AG04450 (cell line): ENCODE measurements around the gene NAB2. TPM values are rescaled to one million over a fixed set of nuclear protein-coding genes. Genes with fewer than 3 reads are reported as not detected.

ENCODE experiments used
- CTCF ChIA-PET: fragments of 300-600, 350-600 bp; formaldehyde crosslinking; extraction: SDS; loops from one replicate; lab custom pipeline; 2022; ENCODE audit warnings: antibody characterized with exemption, inconsistent platforms; lab: Charles Lee
- POLR2A ChIA-PET: fragments of 350-600 bp; formaldehyde crosslinking; extraction: SDS; loops from one replicate; lab custom pipeline; 2021; ENCODE audit warnings: antibody characterized with exemption, inconsistent platforms; lab: Yijun Ruan, JAX
- DNase-seq: peaks from one replicate; pipeline ENCODE4 v3.0.0-alpha.2; 2011; ENCODE audit warnings: low read depth, low spot score
- H3K27ac ChIP-seq: one replicate; pipeline ENCODE4 v1.5.1; 2012; ENCODE audit warnings: low read depth, low read length, control low read depth
- H3K27me3 ChIP-seq: one replicate; pipeline ENCODE4 v1.6.0; 2012; ENCODE audit warnings: low read length; ENCODE audit not compliant: control insufficient read depth, insufficient read depth
- H3K4me3 ChIP-seq: 2 replicates; pipeline ENCODE4 v1.5.1; 2011; ENCODE audit warnings: mild to moderate bottlenecking, low read depth, low read length, control low read depth
- H3K9me3 ChIP-seq: 2 replicates; pipeline ENCODE4 v1.5.1; 2012; ENCODE audit warnings: low read length; ENCODE audit not compliant: control insufficient read depth, insufficient read depth
- CTCF ChIP-seq: IDR thresholded peaks from 2 replicates; pipeline ENCODE4 v1.5.1; 2011; ENCODE audit warnings: low read depth, low read length, control low read depth, inconsistent platforms
- polyA plus RNA-seq: library from polyadenylated mRNA; depleted of rRNA; stranded (reverse); fragments of >200 nt; gene quantifications from 2 replicates; pipeline ENCODE4 v1.2.3, GENCODE V29; 2011

The NAB2 gene
- polyA plus RNA-seq, 1 experiment: 46.4 TPM

DNA sequence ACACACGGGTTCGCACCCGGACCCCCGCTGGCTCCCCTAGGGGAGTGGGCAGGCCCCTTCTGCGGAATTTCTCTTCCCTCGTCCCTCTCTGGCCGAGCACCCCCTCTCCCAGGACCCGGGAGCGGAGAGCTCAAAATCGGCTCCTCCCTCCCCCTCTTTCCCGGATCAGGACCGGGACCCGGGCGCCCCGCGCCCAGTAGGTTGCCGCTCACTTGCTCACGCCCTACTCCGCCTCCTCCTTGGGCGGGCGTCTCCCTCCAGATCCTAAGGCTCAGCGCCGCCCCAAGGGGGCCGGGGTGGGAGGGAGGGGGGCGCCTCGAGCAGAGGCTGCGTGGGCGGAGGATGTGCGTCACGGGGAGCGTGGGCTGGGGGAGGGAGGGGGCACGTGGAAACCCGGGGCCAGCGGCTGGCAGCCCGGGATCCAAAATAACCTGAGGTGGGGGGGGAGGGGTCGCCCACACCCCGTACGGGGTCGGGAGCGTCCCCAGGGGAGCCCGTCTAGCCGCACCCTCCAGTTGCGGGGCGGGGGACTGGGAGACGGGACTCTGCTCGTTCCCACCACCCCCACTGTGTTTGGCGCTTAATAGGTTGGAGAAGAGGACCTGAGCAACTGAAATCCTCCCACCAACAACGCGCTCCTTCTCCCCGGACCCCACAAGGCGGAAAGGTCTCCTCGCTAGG lies 1.8 kb upstream of the NAB2 start:
- H3K27me3 ChIP-seq: no peaks in the 10 kb centered on the region
- POLR2A ChIA-PET: interaction anchor here (0.6 to 13.0 kb wide), 14 partner anchors 8 to 451 kb away, joined by 3 to 258 read pairs (median 3); partner anchors contain the start of genes LRP1, NEMP1, SHMT2 and STAT6
- peak overlapping the region; percentile 100 for H3K27ac ChIP-seq
- H3K4me3 ChIP-seq: peak overlapping the region; percentile 76
- TF ChIP-seq CTCF: no peak
- H3K9me3 ChIP-seq: no peaks in the 10 kb centered on the region; the same call in 1 of the 2 replicates
- CTCF ChIA-PET: interaction anchor here (1.0 to 1.9 kb wide), 3 partner anchors 13 to 24 kb away, joined by 4 to 6 read pairs (median 6); partner anchors contain the start of gene STAT6
- DNase-seq: peak; percentile 88

GRCh38 chr12:57087691-57088353 lies 1.1 kb upstream of the NAB2 start:
- peak overlapping the region; percentile 100 for H3K27ac ChIP-seq
- no peak for TF ChIP-seq CTCF
- ChIA-PET POLR2A (interaction anchor here (0.6 to 13.0 kb wide), 15 partner anchors 9 to 451 kb away, joined by 3 to 258 read pairs (median 3); partner anchors contain the start of genes LRP1, NEMP1, SHMT2 and STAT6), CTCF (interaction anchor here (1.5 to 1.9 kb wide), 2 partner anchors 19 to 24 kb away, joined by 6 read pairs; partner anchors contain the start of gene STAT6)
- peak overlapping the region; percentile 76 for H3K4me3 ChIP-seq
- no peaks in the 10 kb centered on the region; the same call in 1 of the 2 replicates for H3K9me3 ChIP-seq
- H3K27me3 ChIP-seq: no peaks in the 10 kb centered on the region
- DNase-seq: peak; percentile 97

DNA sequence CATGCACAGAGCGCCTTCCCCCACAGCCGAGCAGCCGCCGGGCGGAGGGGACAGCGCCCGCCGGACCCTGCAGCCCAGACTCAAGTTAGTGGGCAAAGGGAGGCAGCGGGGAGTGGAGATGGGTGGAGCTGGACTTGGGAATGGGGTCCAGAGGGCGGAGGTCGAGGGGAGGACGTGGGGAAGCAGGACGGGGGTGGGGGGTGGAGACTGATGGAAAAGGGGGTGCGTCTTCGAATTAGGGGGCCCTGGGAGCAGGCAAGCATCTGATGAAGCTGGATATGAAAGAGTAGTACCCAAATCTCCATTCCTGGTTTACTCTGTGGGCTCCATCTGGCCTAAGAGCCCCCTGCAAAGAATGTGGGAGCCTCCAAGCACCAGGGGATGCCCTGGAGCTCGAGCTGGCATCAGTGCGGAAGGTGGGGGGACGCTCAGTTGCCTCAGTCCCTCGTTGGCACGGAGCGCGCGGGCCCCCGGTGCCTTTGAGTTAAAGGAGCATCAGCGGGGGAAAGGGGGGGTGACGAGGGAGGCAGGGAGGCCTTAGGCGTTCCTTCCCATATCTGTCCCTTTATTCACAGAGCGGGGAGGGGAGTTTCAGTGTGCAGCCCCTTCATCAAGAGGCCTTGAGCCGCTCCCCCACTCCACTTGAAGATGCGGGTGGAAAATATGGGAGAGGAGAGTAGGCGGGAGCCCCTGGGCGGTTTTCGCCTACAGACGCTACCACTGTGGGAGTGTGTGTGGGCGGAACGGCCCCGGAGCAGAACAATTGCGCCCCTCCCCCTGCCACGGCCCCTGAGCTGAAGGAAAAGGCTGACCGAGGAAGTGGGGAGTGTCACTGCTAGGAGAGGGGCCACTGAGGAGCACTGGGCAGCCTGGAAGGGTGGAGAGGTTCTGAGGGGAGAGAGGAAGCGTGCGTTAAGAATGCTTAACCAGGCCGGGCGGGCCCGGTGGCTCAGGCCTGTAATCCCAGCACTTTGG lies 644 bp downstream of the NAB2 start:
- ChIA-PET POLR2A (interaction anchor here (1.0 to 13.0 kb wide), 6 partner anchors 10 to 35 kb away, joined by 4 to 258 read pairs (median 6); partner anchors contain the start of genes NEMP1 and STAT6), CTCF (interaction anchor here (0.6 to 1.9 kb wide), 3 partner anchors 18 to 83 kb away, joined by 3 to 6 read pairs (median 4); no protein-coding TSS in a partner anchor)
- TF ChIP-seq CTCF: no peak
- DNase-seq: no peak
- peak overlapping the region; percentile 74 for H3K4me3 ChIP-seq
- H3K27me3 ChIP-seq: no peaks in the 10 kb centered on the region
- no peaks in the 10 kb centered on the region; the same call in 1 of the 2 replicates for H3K9me3 ChIP-seq
- H3K27ac ChIP-seq: peak overlapping the region; percentile 65

DNA sequence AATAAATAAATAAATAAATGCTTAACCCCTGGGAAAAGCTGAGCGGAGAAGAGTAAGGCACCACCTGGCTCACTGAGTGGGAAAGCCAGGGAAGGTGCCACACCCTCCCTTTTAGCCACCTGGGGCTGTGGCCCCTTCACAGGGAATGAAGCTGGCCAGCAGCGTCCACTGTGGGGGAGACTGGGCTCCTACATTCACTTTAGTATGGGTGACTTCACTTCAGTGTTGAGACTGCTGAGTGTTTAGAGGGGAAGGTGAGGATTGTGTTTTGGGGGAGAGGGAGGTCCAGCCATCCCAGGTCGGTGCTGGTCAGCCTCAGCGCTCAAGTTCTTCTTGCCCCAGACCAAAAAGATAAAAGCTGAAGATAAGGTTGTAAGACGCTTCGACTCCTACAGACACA lies 1.6 kb downstream of the NAB2 start:
- Histone ChIP-seq H3K27ac (peak overlapping the region; percentile 47), H3K27me3 (no peaks in the 10 kb centered on the region), H3K9me3 (no peaks in the 10 kb centered on the region; the same call in 1 of the 2 replicates), H3K4me3 (peak overlapping the region; percentile 74)
- DNase-seq: no peak
- POLR2A ChIA-PET: interaction anchor here (0.6 to 13.0 kb wide), 4 partner anchors 11 to 18 kb away, joined by 5 to 258 read pairs (median 6); partner anchors contain the start of genes NEMP1 and STAT6
- no peak for TF ChIP-seq CTCF
- CTCF ChIA-PET: interaction anchor here (0.6 to 2.3 kb wide), 3 partner anchors 33 to 153 kb away, joined by 3 to 9 read pairs (median 5); no protein-coding TSS in a partner anchor
